Non-pigmented ciliary epithelial cell (primary cell): ENCODE results near the gene MAPK8.

ENCODE experiments used
- DNase-seq: peaks from one replicate; pipeline ENCODE4 v3.0.0-alpha.2; 2010; ENCODE audit warnings: low read depth

Gene MAPK8

GRCh38 chr10:48463318-48464003 is 157.0 kb downstream of the MAPK8 start:
- DNase-seq = no peak

- no peak for DNase-seq
Observed at GRCh38 chr10:48464121-48464870, 157.8 kb downstream of the MAPK8 start.

GRCh38 chr10:48464871-48465736 is 158.6 kb downstream of the MAPK8 start:
- no peak for DNase-seq

- DNase-seq = no peak
Observed at GRCh38 chr10:48465860-48466521, 159.5 kb downstream of the MAPK8 start.

- no peak for DNase-seq
Observed at GRCh38 chr10:48466611-48467240, 160.2 kb downstream of the MAPK8 start.

GRCh38 chr10:48467669-48468068 is 161.2 kb downstream of the MAPK8 start:
- no peak for DNase-seq

- no peak for DNase-seq
Observed at GRCh38 chr10:48468130-48468790, 161.8 kb downstream of the MAPK8 start.

- DNase-seq = no peak
Observed at GRCh38 chr10:48468866-48469511, 162.5 kb downstream of the MAPK8 start.

- DNase-seq = no peak
Observed at GRCh38 chr10:48469516-48470020, 163.1 kb downstream of the MAPK8 start.

- no peak for DNase-seq
Observed at GRCh38 chr10:48470115-48470892, 163.8 kb downstream of the MAPK8 start.

- DNase-seq = peak; percentile 6
Observed at GRCh38 chr10:48470893-48471805, 164.7 kb downstream of the MAPK8 start.

- no peak for DNase-seq
Observed at GRCh38 chr10:48472501-48473069, 166.1 kb downstream of the MAPK8 start.

- DNase-seq = no peak
Observed at GRCh38 chr10:48473704-48474103, 167.2 kb downstream of the MAPK8 start.

GRCh38 chr10:48474765-48475365 is 168.4 kb downstream of the MAPK8 start:
- no peak for DNase-seq

- DNase-seq = no peak
Observed at GRCh38 chr10:48475943-48476278, 169.4 kb downstream of the MAPK8 start.

GRCh38 chr10:48476279-48476982 is 170.0 kb downstream of the MAPK8 start:
- DNase-seq = no peak

- DNase-seq = no peak
Observed at GRCh38 chr10:48477141-48477540, 170.7 kb downstream of the MAPK8 start.
